ENCODE measurements around the gene VTI1A. TPM values are rescaled to one million over a fixed set of nuclear protein-coding genes. Genes with fewer than 3 reads are reported as not detected.

VTI1A gene
- total RNA-seq, 3 donors from 2014 or later (not counting 1 experiment from before 2014, with no cell fraction given): 62.6 to 77.6 (median 68.2) TPM

- H3K4me3 ChIP-seq (ENCODE audit: low read length): no peak overlapping the region
- H3K27me3 ChIP-seq (ENCODE audit: control insufficient read depth, insufficient read depth, low read length): no peaks in the 10 kb centered on the region
- intact Hi-C loops (cut with micrococcal nuclease): no loop called here
- H3K27ac ChIP-seq (ENCODE audit: low read length): no peak overlapping the region
- no peaks in the 10 kb centered on the region for H3K9me3 Mint-ChIP-seq
- ATAC-seq: no peak
- WGBS (ENCODE audit: insufficient coverage): 59% methylated on average over 5 of the region's 5 CpGs
- H3K4me1 Mint-ChIP-seq: peaks cover 11 to 26% of the 10 kb centered on the region in 2 donors
- no peak overlapping the region for H3K27ac Mint-ChIP-seq
- H3K4me3 Mint-ChIP-seq: no peak overlapping the region
- TF ChIP-seq, protein P1, sequence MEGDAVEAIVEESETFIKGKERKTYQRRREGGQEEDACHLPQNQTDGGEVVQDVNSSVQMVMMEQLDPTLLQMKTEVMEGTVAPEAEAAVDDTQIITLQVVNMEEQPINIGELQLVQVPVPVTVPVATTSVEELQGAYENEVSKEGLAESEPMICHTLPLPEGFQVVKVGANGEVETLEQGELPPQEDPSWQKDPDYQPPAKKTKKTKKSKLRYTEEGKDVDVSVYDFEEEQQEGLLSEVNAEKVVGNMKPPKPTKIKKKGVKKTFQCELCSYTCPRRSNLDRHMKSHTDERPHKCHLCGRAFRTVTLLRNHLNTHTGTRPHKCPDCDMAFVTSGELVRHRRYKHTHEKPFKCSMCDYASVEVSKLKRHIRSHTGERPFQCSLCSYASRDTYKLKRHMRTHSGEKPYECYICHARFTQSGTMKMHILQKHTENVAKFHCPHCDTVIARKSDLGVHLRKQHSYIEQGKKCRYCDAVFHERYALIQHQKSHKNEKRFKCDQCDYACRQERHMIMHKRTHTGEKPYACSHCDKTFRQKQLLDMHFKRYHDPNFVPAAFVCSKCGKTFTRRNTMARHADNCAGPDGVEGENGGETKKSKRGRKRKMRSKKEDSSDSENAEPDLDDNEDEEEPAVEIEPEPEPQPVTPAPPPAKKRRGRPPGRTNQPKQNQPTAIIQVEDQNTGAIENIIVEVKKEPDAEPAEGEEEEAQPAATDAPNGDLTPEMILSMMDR (IDR thresholded peaks at IDR 0.05): no peak
- H3K27me3 Mint-ChIP-seq (ENCODE audit: low read depth in 2 of 2): no peaks in the 10 kb centered on the region
- H3K36me3 ChIP-seq (ENCODE audit: control insufficient read depth, insufficient read depth, low read length): no peaks in the 10 kb centered on the region
- H3K9me3 ChIP-seq (ENCODE audit: control insufficient read depth, insufficient read depth, low read length): no peaks in the 10 kb centered on the region
- peaks cover 6% of the 10 kb centered on the region for H3K36me3 Mint-ChIP-seq
- no peaks in the 10 kb centered on the region for H3K4me1 ChIP-seq (ENCODE audit: control insufficient read depth, insufficient read depth, low read length)
- DNase-seq: no peak
These were observed 158.0 kb downstream of the VTI1A start for GRCh38 chr10:112605063-112605462.

DNA sequence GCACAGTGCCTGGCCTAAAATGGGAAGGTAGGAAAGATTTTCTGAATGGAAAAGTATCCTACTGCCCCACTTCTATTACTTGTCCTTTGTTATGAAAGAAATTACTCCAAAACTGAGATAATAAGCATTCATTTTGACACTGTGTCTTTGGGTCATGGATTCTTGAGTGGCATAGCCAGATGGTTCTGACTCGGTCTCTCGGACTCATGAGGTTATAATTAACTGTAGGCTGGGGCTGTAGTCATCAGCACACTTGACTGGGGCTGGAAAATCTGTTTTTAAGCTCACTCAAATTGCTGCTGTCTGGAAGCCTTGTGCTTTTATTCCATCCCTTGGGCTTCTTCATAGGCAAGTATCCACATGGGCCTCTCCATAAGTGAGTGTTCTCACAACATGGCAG is 160.5 kb downstream of the VTI1A start:
- WGBS (ENCODE audit: insufficient coverage): 100% methylated on average over 2 of the region's 2 CpGs
- no peak overlapping the region for H3K27ac Mint-ChIP-seq
- H3K36me3 Mint-ChIP-seq: peaks cover 6% of the 10 kb centered on the region

DNA sequence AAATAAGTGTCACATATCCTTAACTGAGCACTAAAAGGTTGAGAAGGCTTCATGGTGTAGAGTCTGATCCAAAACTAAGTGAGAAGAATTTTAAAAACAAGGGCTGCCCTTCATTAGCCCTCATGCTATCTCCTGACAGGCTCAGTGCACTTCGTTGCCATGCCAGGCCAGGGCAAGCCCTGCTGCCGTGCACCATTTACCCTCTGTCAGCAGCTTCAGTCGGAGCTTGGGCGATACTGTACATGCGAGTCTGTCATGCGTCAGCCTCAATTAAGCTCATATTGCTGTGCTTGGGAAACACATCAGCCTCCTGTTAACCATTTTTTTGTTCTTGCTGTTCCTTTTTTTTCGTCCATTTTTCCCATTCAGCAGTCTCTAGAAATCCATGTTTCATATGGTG is 166.6 kb downstream of the VTI1A start:
- peak overlapping the region; percentile 3 for H3K4me3 Mint-ChIP-seq

More for the DNA sequence above, 160.5 kb downstream of the VTI1A start:
- peaks cover 11 to 17% of the 10 kb centered on the region in 2 donors for H3K4me1 Mint-ChIP-seq
- no peak overlapping the region for H3K4me3 ChIP-seq (ENCODE audit: low read length)
- no peaks in the 10 kb centered on the region for H3K27me3 ChIP-seq (ENCODE audit: control insufficient read depth, insufficient read depth, low read length)
- no peaks in the 10 kb centered on the region for H3K9me3 Mint-ChIP-seq
- H3K27me3 Mint-ChIP-seq (ENCODE audit: low read depth in 2 of 2): no peaks in the 10 kb centered on the region
- H3K4me3 Mint-ChIP-seq: no peak overlapping the region
- intact Hi-C loops (cut with micrococcal nuclease): no loop called here
- DNase-seq (no peak), ATAC-seq (no peak)
- H3K9me3 ChIP-seq (ENCODE audit: control insufficient read depth, insufficient read depth, low read length): no peaks in the 10 kb centered on the region
- H3K36me3 ChIP-seq (ENCODE audit: control insufficient read depth, insufficient read depth, low read length): no peaks in the 10 kb centered on the region
- no peak overlapping the region for H3K27ac ChIP-seq (ENCODE audit: low read length)
- TF ChIP-seq, protein P1 (IDR thresholded peaks at IDR 0.05): no peak
- no peaks in the 10 kb centered on the region for H3K4me1 ChIP-seq (ENCODE audit: control insufficient read depth, insufficient read depth, low read length)

GRCh38 chr10:112614072-112614471 is 167.1 kb downstream of the VTI1A start:
- no peaks in the 10 kb centered on the region for H3K27me3 ChIP-seq (ENCODE audit: control insufficient read depth, insufficient read depth, low read length)
- no peak overlapping the region for H3K27ac Mint-ChIP-seq
- no peaks in the 10 kb centered on the region for H3K36me3 ChIP-seq (ENCODE audit: control insufficient read depth, insufficient read depth, low read length)
- intact Hi-C loops (cut with micrococcal nuclease): no loop called here
- peaks cover 0 to 2% of the 10 kb centered on the region in 2 donors for H3K9me3 Mint-ChIP-seq
- no peaks in the 10 kb centered on the region for H3K4me1 ChIP-seq (ENCODE audit: control insufficient read depth, insufficient read depth, low read length)
- no peak overlapping the region for H3K4me3 Mint-ChIP-seq
- H3K27ac ChIP-seq (ENCODE audit: low read length): no peak overlapping the region
- TF ChIP-seq, protein P1 (IDR thresholded peaks at IDR 0.05): no peak
- 98% methylated on average over 5 of the region's 6 CpGs for WGBS (ENCODE audit: insufficient coverage)
- H3K4me1 Mint-ChIP-seq: no peaks in the 10 kb centered on the region
- DNase-seq: no peak
- ATAC-seq: no peak
- no peak overlapping the region for H3K4me3 ChIP-seq (ENCODE audit: low read length)
- no peaks in the 10 kb centered on the region for H3K27me3 Mint-ChIP-seq (ENCODE audit: low read depth in 2 of 2)
- H3K36me3 Mint-ChIP-seq: no peaks in the 10 kb centered on the region
- no peaks in the 10 kb centered on the region for H3K9me3 ChIP-seq (ENCODE audit: control insufficient read depth, insufficient read depth, low read length)

More for the DNA sequence above, 166.6 kb downstream of the VTI1A start:
- Histone ChIP-seq H3K4me1 (ENCODE audit: control insufficient read depth, insufficient read depth, low read length) (no peaks in the 10 kb centered on the region), H3K36me3 (ENCODE audit: control insufficient read depth, insufficient read depth, low read length) (no peaks in the 10 kb centered on the region), H3K9me3 (ENCODE audit: control insufficient read depth, insufficient read depth, low read length) (no peaks in the 10 kb centered on the region), H3K4me3 (ENCODE audit: low read length) (no peak overlapping the region), H3K27ac (ENCODE audit: low read length) (no peak overlapping the region), H3K27me3 (ENCODE audit: control insufficient read depth, insufficient read depth, low read length) (no peaks in the 10 kb centered on the region)
- no peak overlapping the region for H3K27ac Mint-ChIP-seq
- H3K27me3 Mint-ChIP-seq (ENCODE audit: low read depth in 2 of 2): no peaks in the 10 kb centered on the region
- 97% methylated on average over 6 of the region's 7 CpGs for WGBS (ENCODE audit: insufficient coverage)
- H3K9me3 Mint-ChIP-seq: peaks cover 0 to 2% of the 10 kb centered on the region in 2 donors
- TF ChIP-seq, protein P1 (IDR thresholded peaks at IDR 0.05): no peak
- ATAC-seq: no peak
- intact Hi-C loops (cut with micrococcal nuclease): no loop called here
- H3K36me3 Mint-ChIP-seq: no peaks in the 10 kb centered on the region
- no peak for DNase-seq
- no peaks in the 10 kb centered on the region for H3K4me1 Mint-ChIP-seq
